Measurements from ENCODE around the gene RPS25. TPM values are rescaled to one million over a fixed set of nuclear protein-coding genes. Genes with fewer than 3 reads are reported as not detected.

Gene RPS25
- total RNA-seq, 1 experiment from 2014 or later = 1,083 TPM

DNA sequence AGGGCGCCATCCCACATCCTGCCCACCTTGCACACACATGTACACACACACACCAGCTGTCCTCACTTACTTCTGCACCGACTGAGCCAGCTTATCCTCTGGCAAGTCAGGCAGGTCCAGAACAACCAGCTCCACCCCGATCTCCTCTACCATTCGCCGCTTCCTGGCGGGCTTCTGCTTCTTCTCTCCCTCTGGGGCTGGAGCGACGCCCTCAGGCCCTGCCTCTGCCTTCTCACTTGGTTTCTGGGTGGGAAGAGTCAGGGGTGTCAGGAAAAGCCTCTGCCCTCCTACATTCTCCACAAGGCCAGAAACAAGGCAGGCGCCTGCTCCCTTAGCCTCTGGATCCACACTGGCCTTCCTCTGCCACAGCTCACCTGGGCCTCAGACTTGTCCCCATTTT is 30.5 kb upstream of the RPS25 start:
- H3K27ac ChIP-seq (ENCODE audit: low read length) = no peak overlapping the region
- H3K27me3 ChIP-seq (ENCODE audit: control insufficient read depth, insufficient read depth, low read length) = no peaks in the 10 kb centered on the region
- no TSS peak for BruUV-seq (replicated peaks)
- POLR2A ChIA-PET = no interaction called here
- H3K4me1 ChIP-seq (ENCODE audit: control insufficient read depth, insufficient read depth, low read length) = no peaks in the 10 kb centered on the region
- in situ Hi-C loops (cut with HindIII; ENCODE audit: low pct_unique_long_range_greater_than_20kb, low sequenced_read_pairs) = no loop called here
- no peaks in the 10 kb centered on the region for H3K9me3 ChIP-seq (ENCODE audit: control insufficient read depth, insufficient read depth, low read depth, low read length)
- intact Hi-C loops (cut with micrococcal nuclease; ENCODE audit: unreplicated experiment) = no loop called here
- CTCF ChIA-PET = no interaction called here
- no peak for TF ChIP-seq TCF7L2 (IDR thresholded peaks at IDR 0.05; ENCODE audit: low read depth, low read length)
- TF ChIP-seq, protein P1, sequence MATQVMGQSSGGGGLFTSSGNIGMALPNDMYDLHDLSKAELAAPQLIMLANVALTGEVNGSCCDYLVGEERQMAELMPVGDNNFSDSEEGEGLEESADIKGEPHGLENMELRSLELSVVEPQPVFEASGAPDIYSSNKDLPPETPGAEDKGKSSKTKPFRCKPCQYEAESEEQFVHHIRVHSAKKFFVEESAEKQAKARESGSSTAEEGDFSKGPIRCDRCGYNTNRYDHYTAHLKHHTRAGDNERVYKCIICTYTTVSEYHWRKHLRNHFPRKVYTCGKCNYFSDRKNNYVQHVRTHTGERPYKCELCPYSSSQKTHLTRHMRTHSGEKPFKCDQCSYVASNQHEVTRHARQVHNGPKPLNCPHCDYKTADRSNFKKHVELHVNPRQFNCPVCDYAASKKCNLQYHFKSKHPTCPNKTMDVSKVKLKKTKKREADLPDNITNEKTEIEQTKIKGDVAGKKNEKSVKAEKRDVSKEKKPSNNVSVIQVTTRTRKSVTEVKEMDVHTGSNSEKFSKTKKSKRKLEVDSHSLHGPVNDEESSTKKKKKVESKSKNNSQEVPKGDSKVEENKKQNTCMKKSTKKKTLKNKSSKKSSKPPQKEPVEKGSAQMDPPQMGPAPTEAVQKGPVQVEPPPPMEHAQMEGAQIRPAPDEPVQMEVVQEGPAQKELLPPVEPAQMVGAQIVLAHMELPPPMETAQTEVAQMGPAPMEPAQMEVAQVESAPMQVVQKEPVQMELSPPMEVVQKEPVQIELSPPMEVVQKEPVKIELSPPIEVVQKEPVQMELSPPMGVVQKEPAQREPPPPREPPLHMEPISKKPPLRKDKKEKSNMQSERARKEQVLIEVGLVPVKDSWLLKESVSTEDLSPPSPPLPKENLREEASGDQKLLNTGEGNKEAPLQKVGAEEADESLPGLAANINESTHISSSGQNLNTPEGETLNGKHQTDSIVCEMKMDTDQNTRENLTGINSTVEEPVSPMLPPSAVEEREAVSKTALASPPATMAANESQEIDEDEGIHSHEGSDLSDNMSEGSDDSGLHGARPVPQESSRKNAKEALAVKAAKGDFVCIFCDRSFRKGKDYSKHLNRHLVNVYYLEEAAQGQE (IDR thresholded peaks at IDR 0.05; ENCODE audit: insufficient read depth in 1 of 2, low read depth in 2 of 2, low read length in 1 of 2) = no peak
- TF ChIP-seq, protein P2, sequence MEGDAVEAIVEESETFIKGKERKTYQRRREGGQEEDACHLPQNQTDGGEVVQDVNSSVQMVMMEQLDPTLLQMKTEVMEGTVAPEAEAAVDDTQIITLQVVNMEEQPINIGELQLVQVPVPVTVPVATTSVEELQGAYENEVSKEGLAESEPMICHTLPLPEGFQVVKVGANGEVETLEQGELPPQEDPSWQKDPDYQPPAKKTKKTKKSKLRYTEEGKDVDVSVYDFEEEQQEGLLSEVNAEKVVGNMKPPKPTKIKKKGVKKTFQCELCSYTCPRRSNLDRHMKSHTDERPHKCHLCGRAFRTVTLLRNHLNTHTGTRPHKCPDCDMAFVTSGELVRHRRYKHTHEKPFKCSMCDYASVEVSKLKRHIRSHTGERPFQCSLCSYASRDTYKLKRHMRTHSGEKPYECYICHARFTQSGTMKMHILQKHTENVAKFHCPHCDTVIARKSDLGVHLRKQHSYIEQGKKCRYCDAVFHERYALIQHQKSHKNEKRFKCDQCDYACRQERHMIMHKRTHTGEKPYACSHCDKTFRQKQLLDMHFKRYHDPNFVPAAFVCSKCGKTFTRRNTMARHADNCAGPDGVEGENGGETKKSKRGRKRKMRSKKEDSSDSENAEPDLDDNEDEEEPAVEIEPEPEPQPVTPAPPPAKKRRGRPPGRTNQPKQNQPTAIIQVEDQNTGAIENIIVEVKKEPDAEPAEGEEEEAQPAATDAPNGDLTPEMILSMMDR (IDR thresholded peaks at IDR 0.05) = no peak
- TF ChIP-seq POLR2AphosphoS5 (IDR thresholded peaks at IDR 0.05; ENCODE audit: low read depth, low read length) = no peak
- TF ChIP-seq SIN3A (IDR thresholded peaks at IDR 0.05; ENCODE audit: borderline replicate concordance, insufficient read depth, low read depth, low read length) = no peak
- H3K4me3 ChIP-seq (ENCODE audit: low read depth in 2 of 2, low read length in 2 of 2) = no peak overlapping the region
- DNase-seq (ENCODE audit: low read depth, low spot score) = no peak
- no peak for ATAC-seq
- peaks cover 11% of the 10 kb centered on the region; the same call in 1 of the 2 replicates for H3K36me3 ChIP-seq (ENCODE audit: control insufficient read depth, insufficient read depth, low read length)

DNA sequence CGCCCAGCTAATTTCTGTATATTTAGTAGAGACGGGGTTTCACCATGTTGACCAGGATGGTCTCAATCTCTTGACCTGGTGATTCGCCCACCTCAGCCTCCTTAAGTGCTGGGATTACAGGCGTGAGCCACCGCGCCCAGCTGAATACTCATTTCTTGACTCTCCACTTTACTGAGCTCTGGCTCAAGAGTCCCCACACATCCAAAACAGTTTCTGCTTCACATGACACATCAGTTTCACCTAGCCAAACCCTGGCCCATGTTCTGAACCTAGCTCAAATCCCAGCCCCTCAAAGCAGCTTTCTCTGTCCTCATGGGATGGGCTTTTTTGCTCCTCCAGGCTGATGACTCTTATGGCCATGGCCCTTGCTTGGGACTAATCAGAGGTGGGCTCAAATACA is 29.1 kb upstream of the RPS25 start:
- Histone ChIP-seq H3K4me3 (ENCODE audit: low read depth in 2 of 2, low read length in 2 of 2) (no peak overlapping the region), H3K9me3 (ENCODE audit: control insufficient read depth, insufficient read depth, low read depth, low read length) (no peaks in the 10 kb centered on the region), H3K27me3 (ENCODE audit: control insufficient read depth, insufficient read depth, low read length) (no peaks in the 10 kb centered on the region), H3K4me1 (ENCODE audit: control insufficient read depth, insufficient read depth, low read length) (no peaks in the 10 kb centered on the region), H3K27ac (ENCODE audit: low read length) (no peak overlapping the region), H3K36me3 (ENCODE audit: control insufficient read depth, insufficient read depth, low read length) (peaks cover 3% of the 10 kb centered on the region; the same call in 1 of the 2 replicates)
- intact Hi-C loops (cut with micrococcal nuclease; ENCODE audit: unreplicated experiment) = no loop called here
- ChIA-PET POLR2A (interaction anchor here (0.6 kb wide), 3 partner anchors 10 to 620 kb away, joined by 3 to 5 read pairs (median 3); no protein-coding TSS in a partner anchor), CTCF (interaction anchor here (0.7 kb wide), 1 partner anchor 74 kb away, joined by 4 read pairs; the partner anchor contains the start of gene HINFP)
- DNase-seq (ENCODE audit: low read depth, low spot score) (no peak), ATAC-seq (no peak)
- BruUV-seq (replicated peaks) = no TSS peak
- in situ Hi-C loops (cut with HindIII; ENCODE audit: low pct_unique_long_range_greater_than_20kb, low sequenced_read_pairs) = no loop called here
- TF ChIP-seq, protein P1 (IDR thresholded peaks at IDR 0.05; ENCODE audit: insufficient read depth in 1 of 2, low read depth in 2 of 2, low read length in 1 of 2) = no peak
- TF ChIP-seq TCF7L2 (IDR thresholded peaks at IDR 0.05; ENCODE audit: low read depth, low read length) (no peak), SIN3A (IDR thresholded peaks at IDR 0.05; ENCODE audit: borderline replicate concordance, insufficient read depth, low read depth, low read length) (no peak), POLR2AphosphoS5 (IDR thresholded peaks at IDR 0.05; ENCODE audit: low read depth, low read length) (no peak)
- TF ChIP-seq, protein P2 (IDR thresholded peaks at IDR 0.05) = no peak

Data from Panc1 (cell line).